Choroid plexus epithelial cell (primary cell): ENCODE data around the gene AGK.

Experiments
- DNase-seq: peaks from one replicate; pipeline ENCODE4 v3.0.0-alpha.2; 2010; ENCODE audit warnings: low read depth
- H3K4me3 ChIP-seq: 2 replicates; pipeline ENCODE4 v1.5.1; 2011; ENCODE audit warnings: low read depth, mild to moderate bottlenecking, control low read depth, low read length, moderate library complexity
- TF ChIP-seq, protein P1 (sequence below): conservative IDR thresholded peaks from 2 replicates; pipeline ENCODE4 v1.5.1; 2011; ENCODE audit warnings: low read depth, mild to moderate bottlenecking, control low read depth, inconsistent platforms, low read length, moderate library complexity

AGK gene

DNA sequence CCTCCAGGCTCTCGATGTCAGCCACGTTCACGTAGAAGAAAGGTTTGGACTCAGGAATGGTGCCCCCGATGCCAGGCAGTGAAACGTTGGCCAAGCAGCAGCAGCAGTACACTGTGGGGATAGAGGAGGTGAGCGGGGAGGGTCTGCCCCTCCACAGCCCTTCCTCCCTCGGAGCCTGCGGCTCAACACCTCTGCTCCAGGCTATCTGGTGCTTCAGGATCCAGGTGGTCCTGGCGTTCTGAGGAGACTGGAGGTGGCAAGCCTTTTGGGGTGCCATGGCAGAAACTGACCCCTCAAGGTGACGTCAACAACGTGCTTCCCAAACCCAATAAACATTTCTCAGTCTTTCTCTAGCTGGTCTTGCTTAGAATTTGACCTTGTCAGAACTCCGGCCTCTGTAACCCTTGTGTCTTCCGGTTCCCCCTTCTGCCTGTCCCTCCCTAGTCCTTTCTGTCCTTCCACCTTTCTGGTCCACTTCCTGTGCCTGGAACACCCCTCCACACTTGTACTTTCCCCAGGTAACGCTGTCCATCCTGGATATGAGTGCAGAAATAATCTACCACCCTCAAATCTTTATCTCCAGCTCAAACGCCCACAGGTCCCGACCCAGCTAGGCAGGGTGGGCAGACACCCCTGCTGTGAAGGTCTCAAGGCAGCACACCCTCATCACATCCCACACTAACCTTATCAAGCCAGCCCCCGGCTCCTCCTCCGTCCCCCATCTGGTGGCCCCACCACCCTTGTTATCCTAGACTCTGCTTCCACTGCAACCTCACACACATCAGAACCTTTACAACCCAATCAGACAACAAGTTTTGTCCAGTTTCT lies 114.2 kb downstream of the AGK start:
- H3K4me3 ChIP-seq, result no peak overlapping the region
- TF ChIP-seq, protein P1, sequence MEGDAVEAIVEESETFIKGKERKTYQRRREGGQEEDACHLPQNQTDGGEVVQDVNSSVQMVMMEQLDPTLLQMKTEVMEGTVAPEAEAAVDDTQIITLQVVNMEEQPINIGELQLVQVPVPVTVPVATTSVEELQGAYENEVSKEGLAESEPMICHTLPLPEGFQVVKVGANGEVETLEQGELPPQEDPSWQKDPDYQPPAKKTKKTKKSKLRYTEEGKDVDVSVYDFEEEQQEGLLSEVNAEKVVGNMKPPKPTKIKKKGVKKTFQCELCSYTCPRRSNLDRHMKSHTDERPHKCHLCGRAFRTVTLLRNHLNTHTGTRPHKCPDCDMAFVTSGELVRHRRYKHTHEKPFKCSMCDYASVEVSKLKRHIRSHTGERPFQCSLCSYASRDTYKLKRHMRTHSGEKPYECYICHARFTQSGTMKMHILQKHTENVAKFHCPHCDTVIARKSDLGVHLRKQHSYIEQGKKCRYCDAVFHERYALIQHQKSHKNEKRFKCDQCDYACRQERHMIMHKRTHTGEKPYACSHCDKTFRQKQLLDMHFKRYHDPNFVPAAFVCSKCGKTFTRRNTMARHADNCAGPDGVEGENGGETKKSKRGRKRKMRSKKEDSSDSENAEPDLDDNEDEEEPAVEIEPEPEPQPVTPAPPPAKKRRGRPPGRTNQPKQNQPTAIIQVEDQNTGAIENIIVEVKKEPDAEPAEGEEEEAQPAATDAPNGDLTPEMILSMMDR, result no peak
- DNase-seq, result no peak

DNA sequence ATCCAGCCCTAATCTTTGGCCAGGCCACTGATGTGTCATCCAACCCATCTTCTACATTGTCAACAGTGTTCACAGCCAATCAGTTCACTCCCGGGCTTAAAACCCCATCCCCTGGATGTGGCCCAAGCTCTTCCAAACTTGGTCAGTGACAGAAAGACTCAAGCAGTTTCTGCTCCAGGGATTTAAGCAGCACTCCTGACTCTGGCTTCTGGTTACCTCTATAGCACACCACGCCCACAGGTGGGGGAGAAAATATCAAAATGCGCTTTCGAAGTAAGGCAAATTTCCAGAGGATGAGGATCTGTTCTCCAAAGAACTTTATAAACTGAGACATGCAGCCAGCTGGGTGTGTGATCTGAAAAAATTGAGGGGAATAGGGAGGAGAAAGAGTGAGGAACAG lies 114.9 kb downstream of the AGK start:
- TF ChIP-seq, protein P1, result no peak
- no peak overlapping the region for H3K4me3 ChIP-seq
- no peak for DNase-seq

DNA sequence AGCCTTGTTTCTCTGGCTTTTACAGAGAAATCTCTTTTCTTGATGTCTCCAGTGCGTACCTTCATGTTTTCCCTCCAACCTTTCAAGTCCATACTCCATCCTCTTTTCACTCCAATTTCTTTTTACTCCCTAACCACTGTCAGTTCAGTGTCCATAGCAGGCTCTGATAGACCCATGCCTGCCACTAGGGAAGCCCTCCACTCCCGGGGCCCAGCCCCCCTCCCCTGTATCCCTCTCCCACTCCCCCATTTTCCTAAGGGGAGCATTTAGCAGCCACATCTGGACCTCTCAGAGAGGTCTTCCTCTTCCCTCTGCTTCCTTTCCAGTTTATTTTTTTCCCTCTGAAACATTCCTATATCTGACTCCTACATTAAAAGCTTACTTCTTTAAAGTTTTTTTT lies 117.6 kb downstream of the AGK start:
- TF ChIP-seq, protein P1, result no peak
- DNase-seq, result no peak
- H3K4me3 ChIP-seq, result no peak overlapping the region

DNA sequence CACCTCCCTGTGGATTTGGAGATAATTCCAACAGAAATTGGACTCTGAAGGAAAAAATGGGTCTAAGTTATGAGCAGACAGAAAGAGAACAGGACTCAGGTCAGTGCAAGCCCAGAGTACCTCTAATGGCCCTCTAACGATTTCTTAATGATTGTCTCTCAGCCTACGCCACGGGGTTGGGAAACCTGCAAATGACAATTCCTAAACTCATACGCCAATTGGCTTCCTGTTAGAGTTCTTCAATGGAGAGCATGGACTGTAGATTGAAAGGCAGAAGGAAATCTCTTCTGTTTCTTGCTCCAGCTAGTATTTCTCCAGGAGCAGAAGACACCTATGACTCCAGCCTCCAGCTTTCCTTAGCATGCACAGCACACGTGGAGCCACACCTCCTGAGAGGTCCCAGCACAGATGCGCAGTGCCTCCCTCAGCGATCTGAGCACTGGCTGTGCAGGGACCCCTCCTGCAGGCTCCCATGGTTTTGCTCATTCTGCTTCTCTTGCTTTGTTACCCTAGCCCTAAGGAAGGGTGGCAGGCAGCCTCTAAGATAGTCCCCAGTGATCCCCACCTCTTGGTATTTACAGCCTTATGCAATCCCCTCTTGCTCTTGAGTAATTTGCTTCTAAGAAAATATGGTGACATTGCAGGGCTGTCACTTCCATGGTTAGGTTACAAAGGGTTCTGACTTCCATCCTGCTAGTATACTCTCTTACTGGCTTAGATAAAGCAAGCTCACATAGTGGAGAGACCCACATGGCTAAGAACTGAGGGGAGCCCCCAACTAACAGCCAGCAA lies 120.7 kb downstream of the AGK start:
- TF ChIP-seq, protein P1, result no peak
- no peak for DNase-seq
- H3K4me3 ChIP-seq, result no peak overlapping the region

DNA sequence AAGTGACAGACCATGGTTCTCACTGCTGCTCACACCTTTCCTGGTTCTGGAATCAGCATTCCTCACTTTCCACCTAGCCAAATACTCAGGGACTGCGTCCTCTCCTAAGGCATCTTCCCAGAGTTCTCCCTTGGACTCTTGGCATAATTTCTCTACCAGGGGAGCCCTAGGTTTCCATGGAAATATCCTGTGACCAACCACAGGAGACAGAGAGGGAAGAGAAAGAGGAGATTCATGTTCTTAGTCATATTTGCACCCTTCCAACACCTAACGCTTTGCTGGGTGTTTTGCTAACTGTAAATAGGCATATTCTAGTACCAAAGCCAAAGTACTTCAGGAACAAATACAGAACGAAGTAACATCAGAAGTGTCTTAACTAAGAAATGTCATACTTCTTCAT lies 122.1 kb downstream of the AGK start:
- TF ChIP-seq, protein P1, result no peak
- DNase-seq, result no peak
- H3K4me3 ChIP-seq, result no peak overlapping the region

DNA sequence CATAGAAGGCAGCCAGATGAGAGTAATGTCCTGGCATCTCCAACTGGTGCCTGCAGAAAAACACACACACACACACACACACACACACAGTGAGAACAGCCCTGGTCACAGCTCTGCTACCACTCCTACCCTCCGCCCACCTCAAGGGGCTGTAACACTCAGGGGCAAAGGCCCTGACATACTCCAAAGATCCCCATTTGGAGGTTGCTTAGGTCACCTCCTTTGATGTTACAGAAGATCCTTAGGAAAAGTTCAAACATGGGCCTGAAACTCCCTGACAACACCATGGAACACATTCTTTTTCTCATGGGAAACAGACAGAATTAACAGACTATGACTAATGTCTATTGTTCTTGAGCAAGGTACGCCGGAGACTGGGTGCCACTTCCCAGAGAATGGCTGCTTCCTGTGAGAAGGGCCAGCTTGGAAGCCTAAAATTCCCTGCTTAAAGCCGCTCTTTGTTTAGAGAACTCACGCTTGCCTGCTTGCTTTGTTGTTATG lies 123.0 kb downstream of the AGK start:
- DNase-seq, result peak; percentile 12
- H3K4me3 ChIP-seq, result no peak overlapping the region
- TF ChIP-seq, protein P1, result no peak

DNA sequence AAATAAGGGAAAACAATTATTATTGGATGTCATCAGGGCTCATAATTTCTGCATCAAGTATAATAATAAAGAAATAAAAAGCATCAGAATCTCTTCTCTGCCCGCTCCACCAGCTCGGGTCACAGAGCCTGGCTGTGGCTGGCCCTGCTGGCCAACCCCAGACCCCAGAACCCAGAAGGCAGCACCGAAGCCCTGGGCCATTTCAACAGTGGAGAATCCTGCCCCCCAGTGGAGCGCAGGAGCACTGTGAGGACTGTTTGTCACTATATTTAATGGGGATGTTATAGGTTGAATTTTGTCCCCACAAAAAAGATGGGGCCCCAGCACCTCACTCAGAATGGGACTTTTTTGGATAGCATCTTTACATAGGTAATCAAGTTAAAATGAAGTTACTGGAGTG lies 123.5 kb downstream of the AGK start:
- no peak for DNase-seq
- TF ChIP-seq, protein P1, result peak; percentile 66
- H3K4me3 ChIP-seq, result no peak overlapping the region
